Measurements from ENCODE around the gene ADAP1.

Gene ADAP1

GRCh38 chr7:982511-983003 is 28.1 kb upstream of the ADAP1 start:
- CTCF ChIA-PET, result interaction anchor here (1.3 to 3.1 kb wide), 3 partner anchors 10 to 83 kb away, joined by 3 to 30 read pairs (median 4); no protein-coding TSS in a partner anchor
- no peak overlapping the region for H3K27ac ChIP-seq (ENCODE audit: extremely low read depth, low read depth, low read length)
- POLR2A ChIA-PET, result no interaction called here
- no peak overlapping the region for H3K4me3 ChIP-seq (ENCODE audit: low read depth, low read length)
- peak; percentile 62 for TF ChIP-seq ZIC2 (tag by site-specific recombination; IDR thresholded peaks at IDR 0.05)
- no peak for TF ChIP-seq ZNF280D (tag by site-specific recombination; IDR thresholded peaks at IDR 0.05)
- TF ChIP-seq ZNF600 (tag by site-specific recombination; IDR thresholded peaks at IDR 0.05), result no peak
- no peaks in the 10 kb centered on the region for H3K36me3 ChIP-seq (ENCODE audit: control insufficient read depth in 2 of 2, insufficient read depth in 1 of 2, low read length in 2 of 2)
- H3K4me1 ChIP-seq (ENCODE audit: control insufficient read depth, insufficient read depth, low read length), result no peaks in the 10 kb centered on the region
- H3K9me3 ChIP-seq (ENCODE audit: control insufficient read depth, insufficient read depth, low read depth, low read length), result no peaks in the 10 kb centered on the region

- Histone ChIP-seq H3K4me3 (ENCODE audit: low read depth, low read length) (no peak overlapping the region), H3K4me1 (ENCODE audit: control insufficient read depth, insufficient read depth, low read length) (no peaks in the 10 kb centered on the region), H3K27ac (ENCODE audit: extremely low read depth, low read depth, low read length) (no peak overlapping the region), H3K36me3 (ENCODE audit: control insufficient read depth in 2 of 2, insufficient read depth in 1 of 2, low read length in 2 of 2) (no peaks in the 10 kb centered on the region), H3K9me3 (ENCODE audit: control insufficient read depth, insufficient read depth, low read depth, low read length) (no peaks in the 10 kb centered on the region)
- ChIA-PET POLR2A (no interaction called here), CTCF (interaction anchor here (1.3 to 3.1 kb wide), 3 partner anchors 11 to 83 kb away, joined by 3 to 30 read pairs (median 4); no protein-coding TSS in a partner anchor)
- TF ChIP-seq ZNF843 (tag by site-specific recombination; IDR thresholded peaks at IDR 0.05) (no peak), GLIS2 (tag by site-specific recombination; IDR thresholded peaks at IDR 0.05) (no peak), KLF9 (tag by site-specific recombination; IDR thresholded peaks at IDR 0.05; ENCODE audit: low read depth) (no peak), ZBTB8A (tag by site-specific recombination; IDR thresholded peaks at IDR 0.05) (peak; percentile 19; the same call in 1 of the 2 replicates), ZNF341 (tag by site-specific recombination; IDR thresholded peaks at IDR 0.05; ENCODE audit: low read depth) (peak; percentile 19; the same call in 1 of the 2 replicates)
Observed at GRCh38 chr7:981793-982510, 27.5 kb upstream of the ADAP1 start.

GRCh38 chr7:979886-980571 is 25.5 kb upstream of the ADAP1 start:
- Histone ChIP-seq H3K4me3 (ENCODE audit: low read depth, low read length) (no peak overlapping the region), H3K4me1 (ENCODE audit: control insufficient read depth, insufficient read depth, low read length) (no peaks in the 10 kb centered on the region)
- CTCF ChIA-PET, result no interaction called here

More at GRCh38 chr7:979886-980571, 25.5 kb upstream of the ADAP1 start:
- Histone ChIP-seq H3K27ac (ENCODE audit: extremely low read depth, low read depth, low read length) (no peak overlapping the region), H3K9me3 (ENCODE audit: control insufficient read depth, insufficient read depth, low read depth, low read length) (no peaks in the 10 kb centered on the region), H3K36me3 (ENCODE audit: control insufficient read depth in 2 of 2, insufficient read depth in 1 of 2, low read length in 2 of 2) (no peaks in the 10 kb centered on the region)
- POLR2A ChIA-PET, result no interaction called here
- TF ChIP-seq ZBTB11 (tag by site-specific recombination; conservative IDR thresholded peaks at IDR 0.05; ENCODE audit: low read depth) (no peak), ZNF19 (tag by site-specific recombination; IDR thresholded peaks at IDR 0.05; ENCODE audit: low read depth) (no peak)
